ENCODE data around the gene OAS2. TPM values are rescaled to one million over a fixed set of nuclear protein-coding genes. Genes with fewer than 3 reads are reported as not detected.

Gene OAS2
- total RNA-seq, 1 donor from 2014 or later = 5.0 TPM

Other genes with a start within 250 kb of the OAS2 start
- gene RPH3A, start 186.8 kb upstream of the OAS2 start, total RNA-seq = 0.14 TPM
- gene OAS1, start 71.6 kb upstream of the OAS2 start, total RNA-seq = 6.1 TPM
- 5.7 TPM for gene OAS3, start 40.0 kb upstream of the OAS2 start, total RNA-seq
- 3.7 TPM for gene DTX1, start 78.2 kb downstream of the OAS2 start, total RNA-seq
- gene RASAL1, start 157.2 kb downstream of the OAS2 start, total RNA-seq = not detected
- gene CFAP73, start 171.2 kb downstream of the OAS2 start, total RNA-seq = not detected
- 38.5 TPM for gene DDX54, start 207.0 kb downstream of the OAS2 start, total RNA-seq
- 18.1 TPM for gene RITA1, start 207.2 kb downstream of the OAS2 start, total RNA-seq
- 120 TPM for gene TPCN1, start 242.9 kb downstream of the OAS2 start, total RNA-seq